Upper lobe of left lung (tissue), 4 donors: ENCODE results near the gene NTSR1.

Experiments used
- EP300 ChIP-seq, 4 donors: sonication (generic); formaldehyde crosslinking; IDR thresholded peaks; one replicate each; pipeline ENCODE4 v1.5.1; 2017; ENCODE audit warnings: antibody characterized with exemption in 4 of 4, control low read depth in 2 of 4
- POLR2A ChIP-seq, 4 donors: fragments of 450-650 bp; IDR thresholded peaks; one replicate each; pipeline ENCODE4 v1.5.1; 2016 to 2017; ENCODE audit warnings: antibody characterized with exemption in 4 of 4, mild to moderate bottlenecking in 2 of 4
- POLR2AphosphoS5 ChIP-seq, 2 donors: sonication (generic); formaldehyde crosslinking; IDR thresholded peaks; one replicate each; pipeline ENCODE4 v1.5.1; 2017; ENCODE audit warnings: antibody characterized with exemption in 2 of 2
- TF ChIP-seq, protein P1 (sequence below), 6 experiments: fragments of 450-650 bp in 4 of 6; fragments of 200-600 bp in 2 of 6; sonication (generic) in 2 of 6; IDR thresholded peaks; one replicate each; pipeline ENCODE4 v1.5.1; 2016 to 2019; ENCODE audit warnings: antibody characterized with exemption in 6 of 6

DNA sequence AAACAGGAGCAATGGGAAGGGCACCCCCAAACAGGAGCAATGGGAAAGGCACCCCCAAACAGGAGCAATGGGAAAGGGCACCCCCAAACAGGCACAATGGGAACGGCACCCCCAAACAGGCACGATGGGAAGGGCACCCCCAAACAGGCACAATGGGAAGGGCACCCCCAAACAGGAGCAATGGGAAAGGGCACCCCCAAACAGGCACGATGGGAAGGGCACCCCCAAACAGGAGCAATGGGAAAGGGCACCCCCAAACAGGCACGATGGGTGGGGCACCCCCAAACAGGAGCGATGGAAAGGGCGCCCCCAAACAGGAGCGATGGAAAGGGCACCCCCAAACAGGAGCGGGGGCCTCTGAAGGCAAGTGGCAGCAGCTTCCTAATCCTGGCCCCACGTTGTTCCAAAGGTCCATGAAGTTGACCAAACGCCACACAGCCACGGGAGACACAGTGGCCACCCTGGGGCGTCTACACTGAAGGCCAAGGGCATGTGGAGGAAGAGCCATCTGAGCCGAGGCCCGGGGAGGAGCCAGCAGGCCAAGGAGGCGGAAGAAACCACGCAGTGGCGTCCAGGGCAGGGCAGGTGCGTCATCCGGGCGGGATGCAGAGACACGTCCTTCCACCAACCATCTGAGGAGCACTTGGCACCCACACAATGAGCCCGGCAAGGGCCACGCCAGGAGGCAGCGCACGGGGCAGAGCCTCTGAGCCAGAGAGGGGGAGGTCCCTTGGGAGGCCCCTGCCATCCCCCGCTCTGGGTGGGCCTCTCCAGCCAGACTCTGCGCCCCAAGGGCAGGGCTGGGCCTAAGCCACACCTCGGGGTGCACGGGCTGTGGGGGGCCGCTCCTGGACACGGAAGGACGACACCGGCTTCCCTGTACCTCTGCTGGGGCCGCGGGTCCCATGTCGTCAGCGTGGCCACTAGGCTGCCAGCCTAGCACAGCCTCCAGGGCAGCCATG lies 21.5 kb upstream of the NTSR1 start:
- TF ChIP-seq, protein P1, sequence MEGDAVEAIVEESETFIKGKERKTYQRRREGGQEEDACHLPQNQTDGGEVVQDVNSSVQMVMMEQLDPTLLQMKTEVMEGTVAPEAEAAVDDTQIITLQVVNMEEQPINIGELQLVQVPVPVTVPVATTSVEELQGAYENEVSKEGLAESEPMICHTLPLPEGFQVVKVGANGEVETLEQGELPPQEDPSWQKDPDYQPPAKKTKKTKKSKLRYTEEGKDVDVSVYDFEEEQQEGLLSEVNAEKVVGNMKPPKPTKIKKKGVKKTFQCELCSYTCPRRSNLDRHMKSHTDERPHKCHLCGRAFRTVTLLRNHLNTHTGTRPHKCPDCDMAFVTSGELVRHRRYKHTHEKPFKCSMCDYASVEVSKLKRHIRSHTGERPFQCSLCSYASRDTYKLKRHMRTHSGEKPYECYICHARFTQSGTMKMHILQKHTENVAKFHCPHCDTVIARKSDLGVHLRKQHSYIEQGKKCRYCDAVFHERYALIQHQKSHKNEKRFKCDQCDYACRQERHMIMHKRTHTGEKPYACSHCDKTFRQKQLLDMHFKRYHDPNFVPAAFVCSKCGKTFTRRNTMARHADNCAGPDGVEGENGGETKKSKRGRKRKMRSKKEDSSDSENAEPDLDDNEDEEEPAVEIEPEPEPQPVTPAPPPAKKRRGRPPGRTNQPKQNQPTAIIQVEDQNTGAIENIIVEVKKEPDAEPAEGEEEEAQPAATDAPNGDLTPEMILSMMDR (IDR thresholded peaks at IDR 0.05): no peak
- TF ChIP-seq EP300 (IDR thresholded peaks at IDR 0.05) (no peak), POLR2A (IDR thresholded peaks at IDR 0.05) (no peak), POLR2AphosphoS5 (IDR thresholded peaks at IDR 0.05) (no peak)
